ENCODE results near the gene PUM1. TPM values are rescaled to one million over a fixed set of nuclear protein-coding genes. Genes with fewer than 3 reads are reported as not detected.
A peak's percentile ranks its signal among the peaks of the same experiment; 100 is the strongest.

The PUM1 gene
- total RNA-seq, 1 donor from 2014 or later = 71.1 TPM

GRCh38 chr1:31005617-31006166, 59.8 kb downstream of the PUM1 start:
- DNase-seq (ENCODE audit: missing footprints) = no peak
- ATAC-seq = no peak
- intact Hi-C loops (cut with DNase I) = no loop called here

- intact Hi-C loops (cut with DNase I) = no loop called here
- DNase-seq (ENCODE audit: missing footprints) (no peak), ATAC-seq (no peak)
These were observed 60.3 kb downstream of the PUM1 start for GRCh38 chr1:31005198-31005597.

GRCh38 chr1:31004231-31004621, 61.3 kb downstream of the PUM1 start:
- ATAC-seq (no peak), DNase-seq (ENCODE audit: missing footprints) (no peak)
- intact Hi-C loops (cut with DNase I) = no loop called here

- DNase-seq (ENCODE audit: missing footprints) (no peak), ATAC-seq (no peak)
These were observed 61.8 kb downstream of the PUM1 start for GRCh38 chr1:31003613-31004230.

GRCh38 chr1:31000301-31000700, 65.2 kb downstream of the PUM1 start:
- DNase-seq (ENCODE audit: missing footprints) = no peak
- intact Hi-C loops (cut with DNase I) = no loop called here
- no peak for ATAC-seq

More at GRCh38 chr1:31003613-31004230, 61.8 kb downstream of the PUM1 start:
- intact Hi-C loops (cut with DNase I) = no loop called here

- no peak for ATAC-seq
- no peak for DNase-seq (ENCODE audit: missing footprints)
- intact Hi-C loops (cut with DNase I) = no loop called here
These were observed 66.6 kb downstream of the PUM1 start for GRCh38 chr1:30998887-30999286.

- DNase-seq (ENCODE audit: missing footprints) (no peak), ATAC-seq (no peak)
- intact Hi-C loops (cut with DNase I) = no loop called here
These were observed 67.3 kb downstream of the PUM1 start for GRCh38 chr1:30998171-30998570.

- intact Hi-C loops (cut with DNase I) = no loop called here
- ATAC-seq = no peak
- no peak for DNase-seq (ENCODE audit: missing footprints)
These were observed 68.0 kb downstream of the PUM1 start for GRCh38 chr1:30997463-30998057.

- peak; percentile 48 for ATAC-seq
- intact Hi-C loops (cut with DNase I) = no loop called here
- no peak for DNase-seq (ENCODE audit: missing footprints)
These were observed 69.4 kb downstream of the PUM1 start for GRCh38 chr1:30995990-30996612.

GRCh38 chr1:30991862-30992606, 73.5 kb downstream of the PUM1 start:
- intact Hi-C loops (cut with DNase I) = no loop called here
- ATAC-seq (no peak), DNase-seq (ENCODE audit: missing footprints) (no peak)

GRCh38 chr1:30990591-30990990, 74.9 kb downstream of the PUM1 start:
- intact Hi-C loops (cut with DNase I) = no loop called here
- DNase-seq (ENCODE audit: missing footprints) (no peak), ATAC-seq (no peak)

- ATAC-seq = no peak
- DNase-seq (ENCODE audit: missing footprints) = no peak
- intact Hi-C loops (cut with DNase I) = loop anchor here (5.0 kb wide), 1 partner anchor 64 kb away; no protein-coding TSS in a partner anchor
These were observed 77.5 kb downstream of the PUM1 start for GRCh38 chr1:30988045-30988444.

GRCh38 chr1:30986755-30987154, 78.8 kb downstream of the PUM1 start:
- DNase-seq (ENCODE audit: missing footprints) (no peak), ATAC-seq (no peak)
- intact Hi-C loops (cut with DNase I) = loop anchor here (5.0 kb wide), 1 partner anchor 66 kb away; no protein-coding TSS in a partner anchor

- DNase-seq (ENCODE audit: missing footprints) (no peak), ATAC-seq (no peak)
- intact Hi-C loops (cut with DNase I) = loop anchor here (5.0 kb wide), 1 partner anchor 67 kb away; no protein-coding TSS in a partner anchor
These were observed 80.5 kb downstream of the PUM1 start for GRCh38 chr1:30984991-30985503.

GRCh38 chr1:30984165-30984889, 81.2 kb downstream of the PUM1 start:
- intact Hi-C loops (cut with DNase I) = no loop called here
- ATAC-seq = no peak
- no peak for DNase-seq (ENCODE audit: missing footprints)

- peak; percentile 37 for ATAC-seq
- no peak for DNase-seq (ENCODE audit: missing footprints)
- intact Hi-C loops (cut with DNase I) = no loop called here
These were observed 82.6 kb downstream of the PUM1 start for GRCh38 chr1:30982937-30983336.

GRCh38 chr1:30982431-30982830, 83.1 kb downstream of the PUM1 start:
- DNase-seq (ENCODE audit: missing footprints) = no peak
- intact Hi-C loops (cut with DNase I) = no loop called here
- no peak for ATAC-seq

- DNase-seq (ENCODE audit: missing footprints) = no peak
- intact Hi-C loops (cut with DNase I) = no loop called here
- ATAC-seq = no peak
These were observed 84.3 kb downstream of the PUM1 start for GRCh38 chr1:30981172-30981571.
